ENCODE results near the gene PRKAG2.

GRCh38 chr7:151684408-151685175 is 192.3 kb downstream of the PRKAG2 start:
- TF ChIP-seq TEAD4 (IDR thresholded peaks at IDR 0.05) (no peak), TAF1 (IDR thresholded peaks at IDR 0.05; ENCODE audit: low read depth) (no peak), FOXM1 (IDR thresholded peaks at IDR 0.05; ENCODE audit: borderline replicate concordance, low read depth) (no peak), RAD21 (IDR thresholded peaks at IDR 0.05; ENCODE audit: low read depth) (no peak), EP300 (IDR thresholded peaks at IDR 0.05; ENCODE audit: borderline replicate concordance) (no peak), NFIC (IDR thresholded peaks at IDR 0.05) (no peak)
- TF ChIP-seq, protein P1, sequence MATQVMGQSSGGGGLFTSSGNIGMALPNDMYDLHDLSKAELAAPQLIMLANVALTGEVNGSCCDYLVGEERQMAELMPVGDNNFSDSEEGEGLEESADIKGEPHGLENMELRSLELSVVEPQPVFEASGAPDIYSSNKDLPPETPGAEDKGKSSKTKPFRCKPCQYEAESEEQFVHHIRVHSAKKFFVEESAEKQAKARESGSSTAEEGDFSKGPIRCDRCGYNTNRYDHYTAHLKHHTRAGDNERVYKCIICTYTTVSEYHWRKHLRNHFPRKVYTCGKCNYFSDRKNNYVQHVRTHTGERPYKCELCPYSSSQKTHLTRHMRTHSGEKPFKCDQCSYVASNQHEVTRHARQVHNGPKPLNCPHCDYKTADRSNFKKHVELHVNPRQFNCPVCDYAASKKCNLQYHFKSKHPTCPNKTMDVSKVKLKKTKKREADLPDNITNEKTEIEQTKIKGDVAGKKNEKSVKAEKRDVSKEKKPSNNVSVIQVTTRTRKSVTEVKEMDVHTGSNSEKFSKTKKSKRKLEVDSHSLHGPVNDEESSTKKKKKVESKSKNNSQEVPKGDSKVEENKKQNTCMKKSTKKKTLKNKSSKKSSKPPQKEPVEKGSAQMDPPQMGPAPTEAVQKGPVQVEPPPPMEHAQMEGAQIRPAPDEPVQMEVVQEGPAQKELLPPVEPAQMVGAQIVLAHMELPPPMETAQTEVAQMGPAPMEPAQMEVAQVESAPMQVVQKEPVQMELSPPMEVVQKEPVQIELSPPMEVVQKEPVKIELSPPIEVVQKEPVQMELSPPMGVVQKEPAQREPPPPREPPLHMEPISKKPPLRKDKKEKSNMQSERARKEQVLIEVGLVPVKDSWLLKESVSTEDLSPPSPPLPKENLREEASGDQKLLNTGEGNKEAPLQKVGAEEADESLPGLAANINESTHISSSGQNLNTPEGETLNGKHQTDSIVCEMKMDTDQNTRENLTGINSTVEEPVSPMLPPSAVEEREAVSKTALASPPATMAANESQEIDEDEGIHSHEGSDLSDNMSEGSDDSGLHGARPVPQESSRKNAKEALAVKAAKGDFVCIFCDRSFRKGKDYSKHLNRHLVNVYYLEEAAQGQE (IDR thresholded peaks at IDR 0.05; ENCODE audit: low read depth): no peak
- TF ChIP-seq, protein P2, sequence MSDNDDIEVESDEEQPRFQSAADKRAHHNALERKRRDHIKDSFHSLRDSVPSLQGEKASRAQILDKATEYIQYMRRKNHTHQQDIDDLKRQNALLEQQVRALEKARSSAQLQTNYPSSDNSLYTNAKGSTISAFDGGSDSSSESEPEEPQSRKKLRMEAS (IDR thresholded peaks at IDR 0.05): no peak
